ENCODE data around the gene CHCHD6.

The CHCHD6 gene

DNA sequence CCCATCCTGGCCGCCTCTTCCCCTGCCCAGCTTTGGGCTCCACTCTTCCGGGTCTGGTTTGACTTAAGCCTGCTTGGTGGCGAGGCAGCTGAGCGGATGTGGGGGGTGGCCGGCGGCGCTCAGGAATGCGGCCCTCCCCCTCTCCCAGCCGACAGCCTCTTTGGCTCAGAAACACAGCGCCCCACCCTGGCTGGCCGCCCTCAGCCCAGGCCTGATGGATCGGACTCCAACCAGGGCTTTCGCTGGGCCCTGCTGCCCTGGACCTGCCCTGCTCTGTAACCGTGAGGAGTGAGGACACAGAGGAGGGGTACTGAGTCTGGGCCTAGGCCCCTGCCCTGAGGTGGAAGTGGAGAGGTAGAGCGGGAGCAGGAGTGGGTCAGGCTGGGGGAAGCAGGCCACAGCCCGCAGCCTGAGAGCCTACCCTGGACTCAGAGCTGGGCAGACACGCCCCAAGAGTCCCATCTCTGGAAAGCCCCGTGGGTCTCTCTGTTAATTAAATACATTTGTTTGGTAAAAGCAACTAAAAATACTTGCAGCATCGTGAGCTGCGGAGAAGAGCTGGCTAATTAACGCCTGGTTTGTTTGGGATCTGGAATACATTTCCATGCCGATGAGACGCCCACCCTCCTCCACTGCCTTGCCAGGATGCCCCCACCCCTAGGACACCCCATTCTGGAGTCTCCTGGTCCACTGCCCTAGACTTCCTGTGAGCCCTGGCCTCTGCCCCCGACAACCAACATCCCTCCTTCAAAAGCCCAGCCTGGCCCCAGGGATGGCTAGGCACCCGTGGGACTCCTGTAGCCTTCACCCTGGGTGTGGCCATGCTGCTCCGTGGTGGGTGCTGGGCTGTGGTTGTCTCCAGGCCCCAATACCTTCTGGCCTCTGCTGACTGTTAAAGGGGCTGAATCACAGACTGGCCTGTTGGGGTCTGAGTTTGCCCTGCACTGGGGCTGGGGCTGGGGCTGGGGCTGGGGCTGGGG is 298.4 kb downstream of the CHCHD6 start:
- TF ChIP-seq POLR2AphosphoS5 (IDR thresholded peaks at IDR 0.05; ENCODE audit: low read depth, low read length) (no peak), TAF1 (IDR thresholded peaks at IDR 0.05; ENCODE audit: borderline replicate concordance, low read depth, low read length) (no peak), POLR2A (IDR thresholded peaks at IDR 0.05; ENCODE audit: low read depth, low read length) (no peak)
- DNase-seq (ENCODE audit: insufficient read length): no peak
- no peak for FAIRE-seq

GRCh38 chr3:127003175-127003555 is 299.1 kb downstream of the CHCHD6 start:
- TF ChIP-seq POLR2AphosphoS5 (IDR thresholded peaks at IDR 0.05; ENCODE audit: low read depth, low read length) (no peak), POLR2A (IDR thresholded peaks at IDR 0.05; ENCODE audit: low read depth, low read length) (no peak), TAF1 (IDR thresholded peaks at IDR 0.05; ENCODE audit: borderline replicate concordance, low read depth, low read length) (no peak)
- no peak for FAIRE-seq
- DNase-seq (ENCODE audit: insufficient read length): no peak

DNA sequence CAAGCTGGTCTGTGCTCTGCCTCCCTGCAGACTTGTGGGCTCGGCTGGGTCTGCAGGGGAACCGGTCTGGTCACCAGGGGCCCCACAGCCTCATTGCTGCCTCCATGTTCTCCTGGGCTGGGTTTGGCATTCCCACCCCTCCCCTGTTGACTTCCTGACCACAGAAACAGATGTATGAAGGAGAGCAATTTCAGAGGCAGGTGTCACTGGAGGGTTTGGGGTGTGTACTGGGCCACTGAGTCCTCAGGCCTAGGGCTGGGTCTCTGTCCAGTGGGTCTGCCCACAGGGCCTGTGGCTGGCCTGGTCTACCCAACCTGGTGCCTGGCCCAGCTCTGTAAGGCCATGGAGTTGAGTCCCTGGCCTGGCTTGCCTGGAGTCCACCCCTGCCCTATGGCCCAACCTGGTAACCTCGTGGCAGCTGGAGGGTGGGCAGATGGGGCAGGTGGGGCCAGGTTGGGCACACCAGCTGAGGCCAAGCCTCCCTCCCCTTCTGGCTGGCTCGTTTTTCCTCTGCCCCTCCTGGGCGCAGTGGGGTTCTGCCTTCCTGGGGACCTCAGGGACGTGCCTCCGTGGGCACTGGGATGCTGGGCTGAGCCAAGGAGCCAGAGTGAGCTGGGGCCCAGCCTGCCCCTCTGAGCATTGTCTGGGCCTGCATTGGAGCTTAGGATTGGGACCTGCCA is 299.7 kb downstream of the CHCHD6 start:
- FAIRE-seq (no peak), DNase-seq (ENCODE audit: insufficient read length) (no peak)
- TF ChIP-seq POLR2A (IDR thresholded peaks at IDR 0.05; ENCODE audit: low read depth, low read length): no peak
- no peak for TF ChIP-seq TAF1 (IDR thresholded peaks at IDR 0.05; ENCODE audit: borderline replicate concordance, low read depth, low read length)
- TF ChIP-seq POLR2AphosphoS5 (IDR thresholded peaks at IDR 0.05; ENCODE audit: low read depth, low read length): no peak

- no peak for FAIRE-seq
Measured at GRCh38 chr3:127004641-127005397, 300.8 kb downstream of the CHCHD6 start.

GRCh38 chr3:127005864-127006500 is 301.9 kb downstream of the CHCHD6 start:
- DNase-seq (ENCODE audit: insufficient read length) (no peak), FAIRE-seq (no peak)
- TF ChIP-seq TAF1 (IDR thresholded peaks at IDR 0.05; ENCODE audit: borderline replicate concordance, low read depth, low read length) (no peak), POLR2AphosphoS5 (IDR thresholded peaks at IDR 0.05; ENCODE audit: low read depth, low read length) (no peak), POLR2A (IDR thresholded peaks at IDR 0.05; ENCODE audit: low read depth, low read length) (no peak)

More at GRCh38 chr3:127004641-127005397, 300.8 kb downstream of the CHCHD6 start:
- TF ChIP-seq POLR2AphosphoS5 (IDR thresholded peaks at IDR 0.05; ENCODE audit: low read depth, low read length): no peak
- no peak for TF ChIP-seq POLR2A (IDR thresholded peaks at IDR 0.05; ENCODE audit: low read depth, low read length)
- no peak for TF ChIP-seq TAF1 (IDR thresholded peaks at IDR 0.05; ENCODE audit: borderline replicate concordance, low read depth, low read length)
- DNase-seq (ENCODE audit: insufficient read length): no peak

- FAIRE-seq (no peak), DNase-seq (ENCODE audit: insufficient read length) (no peak)
- TF ChIP-seq POLR2AphosphoS5 (IDR thresholded peaks at IDR 0.05; ENCODE audit: low read depth, low read length) (no peak), POLR2A (IDR thresholded peaks at IDR 0.05; ENCODE audit: low read depth, low read length) (no peak), TAF1 (IDR thresholded peaks at IDR 0.05; ENCODE audit: borderline replicate concordance, low read depth, low read length) (no peak)
Measured at GRCh38 chr3:127006781-127007436, 302.9 kb downstream of the CHCHD6 start.

DNA sequence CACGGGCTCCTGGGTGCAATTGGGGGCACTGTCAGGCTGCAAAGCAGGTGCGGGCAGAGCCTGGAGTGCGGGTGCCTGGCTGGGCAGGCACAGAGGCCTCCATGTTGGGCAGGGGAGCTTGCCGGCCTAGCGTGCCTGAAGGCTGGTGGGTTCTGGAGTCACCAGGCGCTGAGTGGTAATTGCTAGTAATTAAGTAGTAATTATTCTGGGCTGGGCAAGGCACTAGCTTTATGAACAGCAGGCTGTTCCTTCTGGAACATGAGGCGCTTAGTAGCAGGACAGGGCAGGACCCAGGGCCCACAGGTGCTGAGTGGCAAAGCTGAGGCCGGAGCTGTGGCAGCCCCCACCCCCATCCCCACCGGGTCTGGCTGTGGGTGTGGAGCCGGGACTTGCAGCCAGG is 304.2 kb downstream of the CHCHD6 start:
- no peak for DNase-seq (ENCODE audit: insufficient read length)
- FAIRE-seq: no peak
- TF ChIP-seq TAF1 (IDR thresholded peaks at IDR 0.05; ENCODE audit: borderline replicate concordance, low read depth, low read length) (no peak), POLR2A (IDR thresholded peaks at IDR 0.05; ENCODE audit: low read depth, low read length) (no peak), POLR2AphosphoS5 (IDR thresholded peaks at IDR 0.05; ENCODE audit: low read depth, low read length) (no peak)

GRCh38 chr3:127009531-127009930 is 305.5 kb downstream of the CHCHD6 start:
- TF ChIP-seq POLR2A (IDR thresholded peaks at IDR 0.05; ENCODE audit: low read depth, low read length): no peak
- TF ChIP-seq TAF1 (IDR thresholded peaks at IDR 0.05; ENCODE audit: borderline replicate concordance, low read depth, low read length): no peak
- no peak for TF ChIP-seq POLR2AphosphoS5 (IDR thresholded peaks at IDR 0.05; ENCODE audit: low read depth, low read length)
- DNase-seq (ENCODE audit: insufficient read length) (no peak), FAIRE-seq (no peak)

Data from GM12892 (cell line).